Vagina (tissue), 2 donors: ENCODE results near the gene CLEC2A.

Experiments
- CTCF ChIP-seq, 3 experiments: fragments of 450-650 bp in 2 of 3; fragments of 200-600 bp in 1 of 3; sonication (generic) in 1 of 3; IDR thresholded peaks; one replicate each; pipeline ENCODE4 v1.5.1; 2017 to 2019; ENCODE audit warnings: antibody characterized with exemption in 3 of 3, mild to moderate bottlenecking in 2 of 3, moderate library complexity in 2 of 3
- POLR2AphosphoS5 ChIP-seq, 2 donors: sonication (generic); formaldehyde crosslinking; IDR thresholded peaks; one replicate each; pipeline ENCODE4 v1.9.0; 2017; ENCODE audit warnings: antibody characterized with exemption in 2 of 2, mild to moderate bottlenecking in 2 of 2, low read depth in 1 of 2; ENCODE audit not compliant: insufficient read depth in 1 of 2

GRCh38 chr12:9928607-9929006, 3.6 kb downstream of the CLEC2A start:
- no peak for TF ChIP-seq CTCF (IDR thresholded peaks at IDR 0.05)
- no peak for TF ChIP-seq POLR2AphosphoS5 (IDR thresholded peaks at IDR 0.05; ENCODE audit: insufficient read depth in 1 of 2, low read depth in 1 of 2)
